IgD-negative memory B cell (primary cell): ENCODE data around the gene PPP1CA. TPM values are rescaled to one million over a fixed set of nuclear protein-coding genes. Genes with fewer than 3 reads are reported as not detected.

ENCODE experiments used
- H3K27ac Mint-ChIP-seq, 3 donors: one replicate each; pipeline ENCODE4 v1.8.0; 2020 to 2022; ENCODE audit warnings: mild to moderate bottlenecking in 3 of 3, mixed read lengths in 3 of 3, moderate library complexity in 1 of 3
- H3K27me3 Mint-ChIP-seq: one replicate; pipeline ENCODE4 v1.8.0; 2021; ENCODE audit warnings: mixed read lengths
- H3K36me3 Mint-ChIP-seq: one replicate; pipeline ENCODE4 v1.8.0; 2020; ENCODE audit warnings: mild to moderate bottlenecking, mixed read lengths
- H3K4me1 Mint-ChIP-seq, 3 donors: one replicate each; pipeline ENCODE4 v1.8.0; 2020 to 2022; ENCODE audit warnings: mixed read lengths in 3 of 3, mild to moderate bottlenecking in 1 of 3
- H3K4me3 Mint-ChIP-seq, 4 donors: one replicate each; pipeline ENCODE4 v1.8.0; 2020 to 2022; ENCODE audit warnings: mild to moderate bottlenecking in 4 of 4, mixed read lengths in 4 of 4, moderate library complexity in 3 of 4
- H3K9me3 Mint-ChIP-seq, 3 donors: one replicate each; pipeline ENCODE4 v1.8.0; 2020 to 2021; ENCODE audit warnings: mixed read lengths in 3 of 3, mild to moderate bottlenecking in 1 of 3
- polyA plus RNA-seq: library from polyadenylated mRNA; unstranded; fragments of 300-500 nt; fragmentation: Illumina TruSeq; gene quantifications from one replicate; pipeline ENCODE4 v1.2.3, GENCODE V29; 2021

The PPP1CA gene
- polyA plus RNA-seq, 1 donor from 2014 or later, result 546 TPM

- H3K9me3 Mint-ChIP-seq, result no peaks in the 10 kb centered on the region
- peak overlapping the region; percentile 80 to 88 (median 82) for H3K27ac Mint-ChIP-seq
- H3K36me3 Mint-ChIP-seq, result no peaks in the 10 kb centered on the region
- peak overlapping the region in 3 of 4 donors; percentile 57 to 88 (median 81) for H3K4me3 Mint-ChIP-seq
- H3K27me3 Mint-ChIP-seq, result no peaks in the 10 kb centered on the region
- H3K4me1 Mint-ChIP-seq, result peaks cover 8 to 24% (median 23%) of the 10 kb centered on the region in 3 donors
Measured at GRCh38 chr11:67396587-67397389, 4.9 kb downstream of the PPP1CA start.

GRCh38 chr11:67396259-67396581 is 5.4 kb downstream of the PPP1CA start:
- H3K27ac Mint-ChIP-seq, result peak overlapping the region in 1 of 3 donors; percentile 88
- H3K36me3 Mint-ChIP-seq, result no peaks in the 10 kb centered on the region
- H3K4me1 Mint-ChIP-seq, result peaks cover 8 to 25% (median 25%) of the 10 kb centered on the region in 3 donors
- H3K27me3 Mint-ChIP-seq, result no peaks in the 10 kb centered on the region
- H3K4me3 Mint-ChIP-seq, result no peak overlapping the region
- no peaks in the 10 kb centered on the region for H3K9me3 Mint-ChIP-seq

DNA sequence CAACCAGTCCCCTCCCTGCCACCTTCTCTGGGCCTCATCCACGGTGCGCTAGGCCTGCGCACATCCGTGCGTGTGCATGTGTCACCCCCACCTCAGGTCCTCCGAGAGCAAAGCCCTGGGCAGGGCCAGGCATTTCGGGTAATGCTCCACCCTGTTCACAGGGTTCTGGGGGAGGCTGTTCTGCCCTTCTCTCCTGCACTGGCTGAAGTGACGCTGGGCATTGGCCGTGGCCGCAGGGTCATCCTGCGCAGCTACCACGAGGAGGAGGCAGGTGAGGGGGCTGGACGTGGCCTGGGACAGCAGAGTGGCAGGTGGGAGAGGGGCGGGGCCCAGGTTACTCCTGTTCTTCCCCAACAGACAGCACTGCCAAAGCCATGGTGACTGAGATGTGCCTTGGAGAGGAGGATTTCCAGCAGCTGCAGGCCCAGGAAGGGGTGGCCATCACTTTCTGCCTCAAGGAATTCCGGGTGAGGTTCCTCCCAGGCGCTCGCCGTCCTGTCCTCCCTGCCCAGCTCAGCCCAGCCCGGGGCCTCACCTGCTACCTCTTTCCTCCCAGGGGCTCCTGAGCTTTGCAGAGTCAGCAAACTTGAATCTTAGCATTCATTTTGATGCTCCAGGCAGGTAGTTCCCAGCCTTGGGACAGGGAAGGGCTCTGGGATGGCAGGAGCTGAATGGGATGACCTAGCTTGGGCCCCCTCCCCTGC is 6.0 kb downstream of the PPP1CA start:
- H3K27ac Mint-ChIP-seq, result peak overlapping the region in 2 of 3 donors; percentile 14 to 88
- H3K36me3 Mint-ChIP-seq, result no peaks in the 10 kb centered on the region
- H3K4me3 Mint-ChIP-seq, result peak overlapping the region in 1 of 4 donors; percentile 70
- peaks cover 6 to 29% (median 27%) of the 10 kb centered on the region in 3 donors for H3K4me1 Mint-ChIP-seq
- no peaks in the 10 kb centered on the region for H3K27me3 Mint-ChIP-seq
- no peaks in the 10 kb centered on the region for H3K9me3 Mint-ChIP-seq

GRCh38 chr11:67393990-67394389 is 7.7 kb downstream of the PPP1CA start:
- Mint-ChIP-seq H3K4me3 (peak overlapping the region; percentile 44 to 84 (median 72)), H3K36me3 (no peaks in the 10 kb centered on the region), H3K27ac (peak overlapping the region; percentile 12 to 63 (median 57)), H3K9me3 (no peaks in the 10 kb centered on the region), H3K27me3 (no peaks in the 10 kb centered on the region), H3K4me1 (peaks cover 12 to 31% (median 29%) of the 10 kb centered on the region in 3 donors)

GRCh38 chr11:67393437-67393836 is 8.2 kb downstream of the PPP1CA start:
- peaks cover 14 to 31% (median 30%) of the 10 kb centered on the region in 3 donors for H3K4me1 Mint-ChIP-seq
- peak overlapping the region in 1 of 3 donors; percentile 12 for H3K27ac Mint-ChIP-seq
- H3K27me3 Mint-ChIP-seq, result no peaks in the 10 kb centered on the region
- H3K4me3 Mint-ChIP-seq, result peak overlapping the region; percentile 44 to 95 (median 72)
- no peaks in the 10 kb centered on the region for H3K9me3 Mint-ChIP-seq
- H3K36me3 Mint-ChIP-seq, result no peaks in the 10 kb centered on the region

- no peaks in the 10 kb centered on the region for H3K36me3 Mint-ChIP-seq
- peak overlapping the region; percentile 63 to 80 (median 73) for H3K27ac Mint-ChIP-seq
- peak overlapping the region; percentile 74 to 95 (median 90) for H3K4me3 Mint-ChIP-seq
- no peaks in the 10 kb centered on the region for H3K9me3 Mint-ChIP-seq
- H3K27me3 Mint-ChIP-seq, result no peaks in the 10 kb centered on the region
- H3K4me1 Mint-ChIP-seq, result peaks cover 14 to 31% (median 31%) of the 10 kb centered on the region in 3 donors
Measured at GRCh38 chr11:67392183-67392715, 9.4 kb downstream of the PPP1CA start.

DNA sequence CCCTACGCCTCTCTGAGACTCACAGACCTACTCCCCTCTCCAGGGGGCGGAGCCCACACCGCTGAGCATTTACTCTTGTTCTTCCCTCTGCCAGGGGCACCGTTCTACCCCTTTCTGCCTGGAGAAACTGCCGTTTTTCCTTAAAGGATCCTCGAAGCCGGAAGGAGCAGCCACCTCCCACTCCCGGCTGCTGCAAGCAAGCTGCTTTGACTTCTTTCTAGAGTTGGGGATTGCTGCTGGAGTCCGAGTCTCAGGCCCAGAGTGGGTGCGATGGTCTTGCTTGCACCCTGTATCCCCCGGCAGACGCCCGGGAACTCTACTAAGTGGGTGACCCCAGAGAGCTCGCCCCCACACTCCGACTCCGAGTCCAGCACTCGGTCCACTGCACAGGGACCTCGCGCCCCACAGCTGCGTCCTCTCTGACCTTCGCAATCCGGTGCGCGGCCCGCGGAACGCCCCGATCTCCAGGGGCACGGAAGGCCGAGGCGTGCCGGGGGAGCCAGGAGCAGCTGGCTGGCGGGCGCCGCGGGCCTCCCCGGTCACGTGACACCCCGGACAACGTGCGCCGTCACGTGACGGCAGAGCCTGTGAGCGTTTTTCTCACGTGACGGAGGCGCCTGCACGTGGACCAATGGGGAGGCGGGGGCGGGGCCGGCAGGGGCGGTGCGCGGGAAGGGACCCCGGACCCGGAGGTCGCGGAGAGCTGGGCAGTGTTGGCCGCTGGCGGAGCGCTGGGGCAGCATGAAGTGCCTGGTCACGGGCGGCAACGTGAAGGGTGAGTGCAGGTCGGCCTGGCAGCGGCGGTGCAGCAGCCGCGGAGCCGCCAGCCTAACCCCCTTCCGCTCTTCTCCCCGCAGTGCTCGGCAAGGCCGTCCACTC is 10.1 kb downstream of the PPP1CA start, which contains the start of gene RAD9A:
TSS of gene RAD9A (plus strand) at position 683 of the 879 bp plus-strand sequence. CDS start at position 742, 59 bp downstream.
- peaks cover 11 to 28% (median 26%) of the 10 kb centered on the region in 3 donors for H3K4me1 Mint-ChIP-seq
- peak within 1 kb of the TSS; percentile 74 to 95 (median 90) for H3K4me3 Mint-ChIP-seq
- H3K27me3 Mint-ChIP-seq, result no peaks in the 10 kb centered on the region
- H3K9me3 Mint-ChIP-seq, result no peaks in the 10 kb centered on the region
- peak within 1 kb of the TSS; percentile 80 to 91 (median 90) for H3K27ac Mint-ChIP-seq
- no peaks in the 10 kb centered on the region for H3K36me3 Mint-ChIP-seq

DNA sequence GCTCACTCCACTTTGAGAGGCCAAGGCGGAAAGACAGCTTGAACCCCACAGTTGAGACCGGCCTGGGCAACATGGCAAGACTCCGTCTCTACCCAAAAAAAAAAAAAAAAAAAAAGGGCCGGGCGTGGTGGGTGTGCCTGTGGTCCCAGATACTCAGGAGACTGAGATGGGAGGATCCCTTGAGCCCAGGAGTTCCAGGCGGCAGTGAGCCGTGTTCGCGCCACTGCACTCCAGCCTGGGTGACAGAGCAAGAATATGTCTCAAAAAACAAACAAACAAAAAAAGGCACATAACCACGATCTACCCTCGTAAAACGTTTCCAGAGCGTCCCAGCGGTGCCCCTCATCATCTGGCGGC is 10.7 kb downstream of the PPP1CA start:
- Mint-ChIP-seq H3K36me3 (no peaks in the 10 kb centered on the region), H3K4me3 (peak overlapping the region; percentile 74 to 95 (median 90)), H3K27me3 (no peaks in the 10 kb centered on the region), H3K4me1 (peaks cover 11 to 26% (median 26%) of the 10 kb centered on the region in 3 donors), H3K9me3 (no peaks in the 10 kb centered on the region), H3K27ac (peak overlapping the region; percentile 80 to 91 (median 90))

GRCh38 chr11:67389477-67389876 is 12.2 kb downstream of the PPP1CA start:
- Mint-ChIP-seq H3K4me3 (peak overlapping the region; percentile 48 to 98 (median 89)), H3K36me3 (no peaks in the 10 kb centered on the region), H3K27me3 (no peaks in the 10 kb centered on the region), H3K9me3 (no peaks in the 10 kb centered on the region), H3K27ac (peak overlapping the region; percentile 48 to 100 (median 60)), H3K4me1 (peaks cover 11 to 26% (median 26%) of the 10 kb centered on the region in 3 donors)

DNA sequence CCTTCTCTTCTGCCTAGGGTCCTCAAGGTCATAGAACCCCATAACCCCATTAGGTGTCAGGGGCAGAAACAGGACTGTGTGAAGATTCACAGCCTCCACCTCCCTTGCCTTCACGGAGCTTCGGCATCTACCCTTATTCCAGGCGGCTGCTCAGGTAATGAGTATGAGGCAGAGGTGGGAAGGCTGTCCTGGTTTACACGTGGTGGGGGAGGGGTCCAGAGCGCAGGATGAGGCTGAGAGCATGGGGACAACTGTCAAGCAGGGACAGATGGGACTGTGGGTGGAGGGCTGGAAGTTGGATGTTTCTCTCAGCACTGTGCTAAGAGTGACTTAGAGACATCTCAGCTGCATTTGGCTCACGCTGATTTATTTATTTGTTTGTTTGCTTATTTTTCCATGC is 14.1 kb downstream of the PPP1CA start:
- H3K27ac Mint-ChIP-seq, result peak overlapping the region in 1 of 3 donors; percentile 46
- H3K4me3 Mint-ChIP-seq, result peak overlapping the region in 2 of 4 donors; percentile 28 to 38

GRCh38 chr11:67387069-67387468 is 14.6 kb downstream of the PPP1CA start:
- Mint-ChIP-seq H3K27me3 (no peaks in the 10 kb centered on the region), H3K27ac (peak overlapping the region in 1 of 3 donors; percentile 46), H3K9me3 (no peaks in the 10 kb centered on the region), H3K36me3 (no peaks in the 10 kb centered on the region), H3K4me3 (peak overlapping the region in 1 of 4 donors; percentile 38), H3K4me1 (peaks cover 16 to 21% (median 18%) of the 10 kb centered on the region in 3 donors)

More for the DNA sequence above, 14.1 kb downstream of the PPP1CA start:
- H3K9me3 Mint-ChIP-seq, result no peaks in the 10 kb centered on the region
- H3K27me3 Mint-ChIP-seq, result no peaks in the 10 kb centered on the region
- H3K4me1 Mint-ChIP-seq, result peaks cover 12 to 20% (median 18%) of the 10 kb centered on the region in 3 donors
- H3K36me3 Mint-ChIP-seq, result no peaks in the 10 kb centered on the region

- Mint-ChIP-seq H3K27me3 (no peaks in the 10 kb centered on the region), H3K4me1 (peaks cover 22 to 27% (median 26%) of the 10 kb centered on the region in 3 donors), H3K9me3 (no peaks in the 10 kb centered on the region), H3K4me3 (no peak overlapping the region), H3K36me3 (peaks cover 2% of the 10 kb centered on the region), H3K27ac (no peak overlapping the region)
Measured at GRCh38 chr11:67384851-67385366, 16.7 kb downstream of the PPP1CA start.

GRCh38 chr11:67382276-67383136 is 19.2 kb downstream of the PPP1CA start:
- Mint-ChIP-seq H3K4me3 (peak overlapping the region in 3 of 4 donors; percentile 12 to 92 (median 82)), H3K36me3 (peaks cover 2% of the 10 kb centered on the region), H3K27me3 (no peaks in the 10 kb centered on the region), H3K9me3 (no peaks in the 10 kb centered on the region), H3K4me1 (peaks cover 12 to 18% (median 17%) of the 10 kb centered on the region in 3 donors), H3K27ac (peak overlapping the region; percentile 19 to 97 (median 54))
